Neutrophil (primary cell): ENCODE results near the gene LDAH.

Experiments
- H3K27ac ChIP-seq: fragments of 200-600 bp; sonication (generic); 2 replicates; pipeline ENCODE4 v1.5.1; 2016; ENCODE audit warnings: mild to moderate bottlenecking, moderate library complexity
- H3K27me3 ChIP-seq: fragments of 200-600 bp; sonication (generic); 2 replicates; pipeline ENCODE4 v1.6.0; 2016; ENCODE audit warnings: mild to moderate bottlenecking
- H3K36me3 ChIP-seq: fragments of 200-600 bp; sonication (generic); 2 replicates; pipeline ENCODE4 v1.5.1; 2017
- H3K4me1 ChIP-seq, 2 experiments: fragments of 200-600 bp in 1 of 2; sonication (generic) in 1 of 2; 1 replicate in 1 of 2; 2 replicates in 1 of 2; pipeline versions ENCODE4 v1.5.1 to v1.6.1; 2013 to 2016; ENCODE audit warnings: low read depth in 1 of 2, low read length in 1 of 2, mild to moderate bottlenecking in 1 of 2, moderate library complexity in 1 of 2; ENCODE audit not compliant: control insufficient read depth in 1 of 2, insufficient read depth in 1 of 2
- H3K4me3 ChIP-seq, 2 experiments: fragments of 200-600 bp in 1 of 2; sonication (generic) in 1 of 2; 1 replicate in 1 of 2; 2 replicates in 1 of 2; pipeline ENCODE4 v1.5.1; 2013 to 2016; ENCODE audit warnings: low read depth in 1 of 2, low read length in 1 of 2, mild to moderate bottlenecking in 1 of 2, moderate library complexity in 1 of 2
- H3K9me3 ChIP-seq: fragments of 200-600 bp; sonication (generic); 2 replicates; pipeline ENCODE4 v1.5.1; 2016
- TF ChIP-seq, protein P1 (sequence below): fragments of 200-600 bp; sonication (generic); IDR thresholded peaks from 2 replicates; pipeline ENCODE4 v1.5.1; 2016; ENCODE audit warnings: antibody characterized with exemption

LDAH gene

DNA sequence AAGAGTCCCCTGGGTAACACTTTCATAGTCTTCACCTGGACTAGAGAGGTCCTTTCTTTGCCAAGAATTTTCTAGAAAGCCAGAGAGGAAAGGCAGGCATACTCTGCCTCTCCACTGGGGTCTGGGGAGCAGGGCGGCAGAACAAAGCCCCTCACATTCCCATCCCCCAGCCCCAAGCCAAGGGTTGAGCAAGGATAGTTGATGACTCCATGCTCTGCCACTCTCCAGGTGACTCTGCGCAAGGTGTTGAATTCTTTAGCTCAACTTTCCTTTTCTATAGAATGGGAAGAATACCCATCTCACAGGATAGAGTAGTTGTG lies 158.9 kb downstream of the LDAH start:
- H3K36me3 ChIP-seq, result no peaks in the 10 kb centered on the region
- peaks cover 7 to 23% of the 10 kb centered on the region in 2 experiments for H3K4me1 ChIP-seq
- TF ChIP-seq, protein P1, sequence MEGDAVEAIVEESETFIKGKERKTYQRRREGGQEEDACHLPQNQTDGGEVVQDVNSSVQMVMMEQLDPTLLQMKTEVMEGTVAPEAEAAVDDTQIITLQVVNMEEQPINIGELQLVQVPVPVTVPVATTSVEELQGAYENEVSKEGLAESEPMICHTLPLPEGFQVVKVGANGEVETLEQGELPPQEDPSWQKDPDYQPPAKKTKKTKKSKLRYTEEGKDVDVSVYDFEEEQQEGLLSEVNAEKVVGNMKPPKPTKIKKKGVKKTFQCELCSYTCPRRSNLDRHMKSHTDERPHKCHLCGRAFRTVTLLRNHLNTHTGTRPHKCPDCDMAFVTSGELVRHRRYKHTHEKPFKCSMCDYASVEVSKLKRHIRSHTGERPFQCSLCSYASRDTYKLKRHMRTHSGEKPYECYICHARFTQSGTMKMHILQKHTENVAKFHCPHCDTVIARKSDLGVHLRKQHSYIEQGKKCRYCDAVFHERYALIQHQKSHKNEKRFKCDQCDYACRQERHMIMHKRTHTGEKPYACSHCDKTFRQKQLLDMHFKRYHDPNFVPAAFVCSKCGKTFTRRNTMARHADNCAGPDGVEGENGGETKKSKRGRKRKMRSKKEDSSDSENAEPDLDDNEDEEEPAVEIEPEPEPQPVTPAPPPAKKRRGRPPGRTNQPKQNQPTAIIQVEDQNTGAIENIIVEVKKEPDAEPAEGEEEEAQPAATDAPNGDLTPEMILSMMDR, result no peak
- H3K27ac ChIP-seq, result no peak overlapping the region
- peaks cover 98% of the 10 kb centered on the region for H3K27me3 ChIP-seq
- no peak overlapping the region for H3K4me3 ChIP-seq
- no peaks in the 10 kb centered on the region for H3K9me3 ChIP-seq

DNA sequence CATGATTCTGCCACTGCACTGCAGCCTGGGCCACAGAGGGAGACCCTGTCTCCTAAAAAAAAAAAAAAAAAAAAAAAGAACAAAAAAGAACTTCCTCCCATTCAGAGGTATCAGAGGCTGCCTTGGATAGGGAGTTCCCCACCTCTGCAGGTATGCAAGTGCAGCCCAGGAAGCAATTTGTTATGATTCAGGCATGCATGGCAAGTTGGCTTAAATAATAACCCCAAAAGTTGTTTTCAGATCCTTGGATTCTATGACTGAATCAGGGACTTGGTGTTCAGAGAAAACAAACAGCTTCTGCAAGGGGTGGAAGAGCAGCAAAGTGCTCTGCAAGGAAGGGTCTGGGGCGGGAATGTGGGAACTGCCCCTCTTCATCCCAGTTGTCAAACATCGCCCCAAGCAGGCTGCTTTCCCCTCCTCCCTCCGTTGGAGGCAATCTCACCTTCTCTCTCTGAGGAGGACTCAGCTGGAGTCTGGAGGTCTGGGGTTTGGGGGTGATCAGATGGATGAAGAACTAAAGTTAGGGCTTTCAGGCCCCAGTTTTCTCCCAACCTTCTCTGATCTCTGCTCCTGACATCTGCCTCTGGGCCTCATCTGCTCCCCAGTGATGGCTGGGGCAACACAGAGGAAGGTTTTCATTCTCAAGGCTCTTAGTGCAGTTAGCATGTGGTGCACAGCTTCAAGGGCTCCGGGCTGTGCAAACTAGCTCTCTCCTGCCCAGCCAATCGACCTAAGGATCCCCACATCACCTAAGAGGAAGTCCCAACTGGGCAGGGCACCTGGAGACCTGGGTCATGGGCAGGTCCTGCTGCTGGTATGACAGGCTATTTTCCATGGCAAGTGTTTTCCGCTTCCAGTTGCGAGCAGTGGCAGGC lies 159.5 kb downstream of the LDAH start:
- H3K4me3 ChIP-seq, result no peak overlapping the region
- H3K27me3 ChIP-seq, result peaks cover 95% of the 10 kb centered on the region
- peaks cover 7 to 23% of the 10 kb centered on the region in 2 experiments for H3K4me1 ChIP-seq
- H3K27ac ChIP-seq, result no peak overlapping the region
- TF ChIP-seq, protein P1, result no peak
- no peaks in the 10 kb centered on the region for H3K36me3 ChIP-seq
- no peaks in the 10 kb centered on the region for H3K9me3 ChIP-seq

DNA sequence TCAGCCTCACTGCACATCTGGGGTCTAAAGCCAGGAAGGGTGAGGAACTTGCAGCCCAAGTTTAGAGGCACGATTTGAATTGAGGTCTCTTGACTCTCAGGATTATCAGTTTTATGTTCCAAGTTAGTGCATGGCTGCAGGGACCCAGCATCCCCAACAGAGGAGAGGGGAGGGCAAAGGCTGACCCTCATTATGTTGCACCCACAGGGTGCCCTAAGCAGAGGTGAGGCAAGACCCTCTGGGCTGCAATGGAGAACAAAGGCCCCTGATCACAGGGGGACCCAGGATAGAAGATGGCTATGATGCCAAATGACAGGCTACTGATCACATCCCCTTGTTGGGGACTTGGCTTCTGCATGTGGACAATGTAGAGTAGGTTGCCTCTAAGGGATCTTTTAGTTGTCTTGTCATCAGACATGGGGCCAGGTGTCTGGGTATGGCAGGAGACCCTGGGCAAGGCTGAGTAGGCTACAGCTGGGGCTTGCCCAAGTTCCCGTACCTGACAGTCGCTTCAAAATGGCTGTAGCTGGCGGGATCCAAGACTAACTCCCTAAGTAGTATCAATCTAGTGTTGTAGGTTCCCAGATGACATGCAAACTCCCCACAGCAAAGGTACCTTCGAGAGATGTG lies 160.5 kb downstream of the LDAH start:
- TF ChIP-seq, protein P1, result no peak
- no peak overlapping the region for H3K4me3 ChIP-seq
- H3K36me3 ChIP-seq, result no peaks in the 10 kb centered on the region
- H3K27ac ChIP-seq, result no peak overlapping the region
- H3K9me3 ChIP-seq, result no peaks in the 10 kb centered on the region
- peaks cover 85% of the 10 kb centered on the region for H3K27me3 ChIP-seq
- peaks cover 7 to 19% of the 10 kb centered on the region in 2 experiments for H3K4me1 ChIP-seq

DNA sequence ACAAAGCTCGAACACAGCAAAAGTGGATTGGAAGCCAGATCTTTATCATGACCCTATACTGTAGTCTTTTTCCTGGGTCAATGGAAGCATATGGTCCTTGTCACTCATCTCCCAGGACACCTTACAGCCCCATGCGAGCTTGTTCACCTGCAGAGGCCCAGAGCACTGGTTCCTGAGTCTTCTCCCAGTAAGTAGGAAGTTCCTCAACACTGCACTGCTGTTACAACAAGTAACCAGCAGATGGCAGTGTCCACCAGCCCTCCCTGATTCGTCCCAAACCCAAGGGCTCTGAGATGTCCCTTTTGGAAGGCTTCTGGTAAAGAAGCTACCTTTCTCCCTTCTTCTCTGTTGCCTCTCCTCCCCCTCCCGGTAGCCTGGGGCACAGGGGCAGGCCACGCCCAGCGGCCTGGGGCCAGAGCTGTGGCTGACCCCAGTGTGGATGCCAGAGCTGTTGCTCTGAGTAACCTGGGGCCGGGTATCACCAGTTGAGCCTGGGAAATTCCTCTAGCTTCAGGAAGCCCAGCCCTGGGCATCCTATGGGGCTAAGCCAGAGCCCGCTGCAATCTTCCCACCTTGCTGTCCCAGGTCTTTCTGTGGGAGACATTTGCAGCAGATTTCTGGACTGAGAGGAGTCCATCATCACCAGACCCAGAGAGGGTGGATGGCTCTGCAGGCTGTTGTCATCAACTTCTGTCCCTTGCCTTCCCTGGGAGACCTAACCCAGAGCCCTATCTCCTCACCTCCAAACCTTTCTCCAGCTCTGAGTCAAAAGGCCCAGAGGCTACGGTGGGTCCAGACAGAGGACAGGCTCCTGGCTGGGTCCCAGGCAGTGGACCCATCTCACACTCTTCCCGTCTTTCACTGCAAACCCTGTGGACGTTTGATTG lies 161.2 kb downstream of the LDAH start:
- Histone ChIP-seq H3K27me3 (peaks cover 78% of the 10 kb centered on the region), H3K4me3 (no peak overlapping the region), H3K27ac (no peak overlapping the region), H3K36me3 (no peaks in the 10 kb centered on the region), H3K9me3 (no peaks in the 10 kb centered on the region), H3K4me1 (peaks cover 6 to 14% of the 10 kb centered on the region in 2 experiments)
- TF ChIP-seq, protein P1, result peak; percentile 96
